NB4 (cell line): ENCODE data around the gene LPCAT1.

Experiments
- CTCF ChIP-seq: IDR thresholded peaks from one replicate; pipeline ENCODE4 v1.5.1; 2012; ENCODE audit warnings: low read depth, low read length
- POLR2A ChIP-seq: IDR thresholded peaks from 2 replicates; pipeline ENCODE4 v1.6.1; 2011; ENCODE audit warnings: mild to moderate bottlenecking; ENCODE audit not compliant: insufficient read length; ENCODE audit errors: extremely low read depth
- TF ChIP-seq, protein P1 (sequence below): IDR thresholded peaks from 2 replicates; pipeline ENCODE4 v1.6.1; 2011; ENCODE audit warnings: low read depth, low read length

GRCh38 chr5:1447671-1448361 lies 75.9 kb downstream of the LPCAT1 start:
- TF ChIP-seq CTCF (no peak), POLR2A (no peak)
- TF ChIP-seq, protein P1, sequence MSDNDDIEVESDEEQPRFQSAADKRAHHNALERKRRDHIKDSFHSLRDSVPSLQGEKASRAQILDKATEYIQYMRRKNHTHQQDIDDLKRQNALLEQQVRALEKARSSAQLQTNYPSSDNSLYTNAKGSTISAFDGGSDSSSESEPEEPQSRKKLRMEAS: no peak
